ENCODE measurements around the gene GAN.

GRCh38 chr16:81321536-81321935 lies 6.8 kb downstream of the GAN start:
- TF ChIP-seq, protein P1, sequence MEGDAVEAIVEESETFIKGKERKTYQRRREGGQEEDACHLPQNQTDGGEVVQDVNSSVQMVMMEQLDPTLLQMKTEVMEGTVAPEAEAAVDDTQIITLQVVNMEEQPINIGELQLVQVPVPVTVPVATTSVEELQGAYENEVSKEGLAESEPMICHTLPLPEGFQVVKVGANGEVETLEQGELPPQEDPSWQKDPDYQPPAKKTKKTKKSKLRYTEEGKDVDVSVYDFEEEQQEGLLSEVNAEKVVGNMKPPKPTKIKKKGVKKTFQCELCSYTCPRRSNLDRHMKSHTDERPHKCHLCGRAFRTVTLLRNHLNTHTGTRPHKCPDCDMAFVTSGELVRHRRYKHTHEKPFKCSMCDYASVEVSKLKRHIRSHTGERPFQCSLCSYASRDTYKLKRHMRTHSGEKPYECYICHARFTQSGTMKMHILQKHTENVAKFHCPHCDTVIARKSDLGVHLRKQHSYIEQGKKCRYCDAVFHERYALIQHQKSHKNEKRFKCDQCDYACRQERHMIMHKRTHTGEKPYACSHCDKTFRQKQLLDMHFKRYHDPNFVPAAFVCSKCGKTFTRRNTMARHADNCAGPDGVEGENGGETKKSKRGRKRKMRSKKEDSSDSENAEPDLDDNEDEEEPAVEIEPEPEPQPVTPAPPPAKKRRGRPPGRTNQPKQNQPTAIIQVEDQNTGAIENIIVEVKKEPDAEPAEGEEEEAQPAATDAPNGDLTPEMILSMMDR (IDR thresholded peaks at IDR 0.05; ENCODE audit: insufficient read depth, low read depth, low read length), result no peak
- no peak for TF ChIP-seq EZH2 (IDR thresholded peaks at IDR 0.05; ENCODE audit: insufficient read depth, low read length)

All from astrocyte (in vitro differentiated cells and primary cell).